Thoracic aorta (tissue), 2 donors: Measurements from ENCODE around the gene HP. TPM values are rescaled to one million over a fixed set of nuclear protein-coding genes. Genes with fewer than 3 reads are reported as not detected.
"Not testable (repeated sequence)": the region's sequence is repeated elsewhere in the genome, so short reads cannot be mapped to it uniquely, and the experiment has no call there.

Experiments used
- ATAC-seq: fragments of 150-250 bp; one replicate; pipeline ENCODE4 v1.8.0; 2017; ENCODE audit warnings: low read depth; ENCODE audit not compliant: insufficient number of reproducible peaks, low FRiP score
- DNase-seq: peaks from one replicate; pipeline ENCODE4 v3.0.0-alpha.2; 2020; ENCODE audit warnings: low spot score
- H3K27ac ChIP-seq, 2 donors: fragments of 200-600 bp; sonication (generic); 1 replicate in 1 of 2; 2 replicates in 1 of 2; pipeline ENCODE4 v1.5.1; 2016; ENCODE audit warnings: mild to moderate bottlenecking in 2 of 2, moderate library complexity in 2 of 2
- H3K27me3 ChIP-seq: fragments of 200-600 bp; sonication (generic); replicated peaks from 2 replicates; pipeline ENCODE4 v1.6.0; 2016; ENCODE audit warnings: mild to moderate bottlenecking; ENCODE audit not compliant: insufficient read depth
- H3K36me3 ChIP-seq: fragments of 200-600 bp; sonication (generic); one replicate; pipeline ENCODE4 v1.5.1; 2016
- H3K4me1 ChIP-seq, 2 donors: fragments of 200-600 bp; sonication (generic); 1 replicate in 1 of 2; 2 replicates in 1 of 2; pipeline versions ENCODE4 v1.5.1 to v1.6.0; 2016; ENCODE audit warnings: low read depth in 2 of 2, mild to moderate bottlenecking in 1 of 2; ENCODE audit not compliant: control insufficient read depth in 1 of 2
- H3K4me3 ChIP-seq: fragments of 200-600 bp; sonication (generic); 2 replicates; pipeline ENCODE4 v1.5.1; 2016; ENCODE audit warnings: mild to moderate bottlenecking
- H3K9me3 ChIP-seq: fragments of 200-600 bp; sonication (generic); 2 replicates; pipeline ENCODE4 v1.5.1; 2016
- total RNA-seq, 2 donors: library from RNA; depleted of rRNA; stranded (reverse); fragments of >200 nt; gene quantifications; one replicate each; pipeline versions ENCODE4 v1.1.0 to v1.2.3, GENCODE V29; 2016
- TF ChIP-seq, protein P1 (sequence below): fragments of 200-600 bp; sonication (generic); IDR thresholded peaks from one replicate; pipeline ENCODE4 v1.5.1; 2019; ENCODE audit warnings: antibody characterized with exemption

Gene HP, protein sequence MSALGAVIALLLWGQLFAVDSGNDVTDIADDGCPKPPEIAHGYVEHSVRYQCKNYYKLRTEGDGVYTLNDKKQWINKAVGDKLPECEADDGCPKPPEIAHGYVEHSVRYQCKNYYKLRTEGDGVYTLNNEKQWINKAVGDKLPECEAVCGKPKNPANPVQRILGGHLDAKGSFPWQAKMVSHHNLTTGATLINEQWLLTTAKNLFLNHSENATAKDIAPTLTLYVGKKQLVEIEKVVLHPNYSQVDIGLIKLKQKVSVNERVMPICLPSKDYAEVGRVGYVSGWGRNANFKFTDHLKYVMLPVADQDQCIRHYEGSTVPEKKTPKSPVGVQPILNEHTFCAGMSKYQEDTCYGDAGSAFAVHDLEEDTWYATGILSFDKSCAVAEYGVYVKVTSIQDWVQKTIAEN
- 10 to 100 TPM in 1 of 2 donors, 1 to 10 TPM in 1; 5.7 to 10.8 TPM for total RNA-seq

DNA sequence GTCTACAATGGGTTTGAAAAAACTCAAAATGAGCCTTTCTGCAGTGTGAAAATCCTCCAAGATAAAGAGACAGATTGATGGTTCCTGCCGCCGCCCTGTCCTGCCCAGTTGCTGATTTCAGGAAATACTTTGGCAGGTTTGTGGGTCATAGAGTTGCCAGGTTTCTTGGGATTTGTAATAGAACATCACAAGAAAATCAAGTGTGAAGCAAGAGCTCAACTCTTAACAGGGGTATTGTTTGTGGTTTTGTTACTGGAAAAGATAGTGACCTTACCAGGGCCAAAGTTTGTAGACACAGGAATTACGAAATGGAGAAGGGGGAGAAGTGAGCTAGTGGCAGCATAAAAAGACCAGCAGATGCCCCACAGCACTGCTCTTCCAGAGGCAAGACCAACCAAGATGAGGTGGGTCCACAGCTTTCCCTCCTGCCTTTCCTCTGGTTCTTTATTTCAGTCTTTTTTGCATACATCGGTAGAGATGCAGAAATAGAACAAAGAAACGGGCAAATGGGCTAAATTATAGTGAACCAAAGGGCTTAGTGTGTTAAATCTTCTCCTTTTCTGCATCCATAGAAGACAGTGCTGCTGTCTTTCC is at the start of gene HP:
TSS of gene HP (plus strand) at position 252 of the 594 bp plus-strand sequence. CDS start at position 400, 148 bp downstream.
- not testable (repeated sequence) for H3K9me3 ChIP-seq, ATAC-seq, H3K27me3 ChIP-seq, H3K4me3 ChIP-seq, DNase-seq, H3K36me3 ChIP-seq, H3K27ac ChIP-seq, H3K4me1 ChIP-seq

DNA sequence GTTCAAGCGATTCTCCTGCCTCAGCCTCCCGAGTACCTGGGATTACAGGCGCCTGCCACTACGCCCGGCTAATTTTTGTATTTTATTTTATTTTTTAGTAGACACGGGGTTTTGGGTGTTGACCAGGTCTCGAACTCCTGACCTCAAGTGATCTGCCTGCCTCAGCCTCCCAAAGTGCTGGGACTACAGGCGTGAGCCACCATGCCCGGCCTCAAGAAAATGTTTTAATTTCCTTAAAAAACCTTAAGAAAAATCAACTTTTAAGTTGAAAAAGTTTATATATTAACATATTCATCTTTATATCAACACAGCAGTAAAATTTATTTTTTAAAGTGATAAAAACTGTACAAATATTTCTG is 46.3 kb upstream of the HP start:
- peak overlapping the region in 1 of 2 donors; percentile 33 for H3K27ac ChIP-seq
- not testable (repeated sequence) for H3K4me1 ChIP-seq, H3K9me3 ChIP-seq, H3K36me3 ChIP-seq, ATAC-seq, H3K27me3 ChIP-seq, DNase-seq
- H3K4me3 ChIP-seq: peak overlapping the region; percentile 99

DNA sequence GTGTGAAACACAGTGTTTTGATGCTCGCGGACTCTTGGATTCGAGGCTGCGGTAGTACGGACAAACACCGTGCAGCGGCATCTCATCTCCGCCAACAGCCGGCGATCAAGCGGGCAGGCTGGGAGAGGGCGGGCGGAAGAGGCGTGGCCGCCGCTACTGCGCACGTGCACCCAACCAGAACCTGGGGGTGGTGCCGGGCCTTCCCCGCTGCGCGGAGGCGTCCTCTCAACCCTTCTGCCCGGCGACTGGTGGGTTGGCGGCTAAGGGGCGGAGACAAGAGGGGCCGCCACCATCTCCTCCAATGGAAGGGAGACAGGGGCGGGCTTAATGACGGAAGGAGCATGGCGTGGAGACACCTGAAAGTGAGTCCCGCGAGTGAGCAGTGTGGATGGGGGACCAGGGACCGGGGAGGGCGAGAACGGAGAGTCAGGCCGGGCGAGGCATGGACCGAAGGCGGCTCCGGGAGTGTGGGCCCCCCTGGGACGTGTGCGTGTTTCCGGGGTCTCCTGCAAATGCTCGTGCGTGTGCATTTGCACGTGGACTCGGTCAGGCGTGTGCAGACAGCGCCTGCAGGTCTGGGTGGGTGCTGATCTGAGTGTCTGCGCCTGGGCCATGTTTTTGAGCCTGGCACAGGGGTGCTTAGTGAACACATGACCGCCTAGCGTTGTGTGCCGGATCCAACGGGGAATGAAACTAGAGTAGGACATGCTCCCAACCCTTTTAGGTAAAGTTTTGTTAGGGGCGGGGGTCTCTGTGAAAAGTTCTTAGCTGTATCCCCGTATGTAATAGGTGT is 45.7 kb upstream of the HP start, which contains the start of gene DHODH:
TSS of gene DHODH (plus strand) at position 321 of the 793 bp plus-strand sequence. CDS start at position 342, 21 bp downstream.
- Histone ChIP-seq H3K9me3 (no peaks in the 10 kb centered on the region), H3K36me3 (no peaks in the 10 kb centered on the region), H3K4me3 (peak within 1 kb of the TSS; percentile 99), H3K27ac (peak within 1 kb of the TSS; percentile 11 to 49), H3K27me3 (no peaks in the 10 kb centered on the region), H3K4me1 (peaks cover 0 to 2% of the 10 kb centered on the region in 2 donors)
- DNase-seq (peak; percentile 89), ATAC-seq (peak; percentile 97)
- TF ChIP-seq, protein P1, sequence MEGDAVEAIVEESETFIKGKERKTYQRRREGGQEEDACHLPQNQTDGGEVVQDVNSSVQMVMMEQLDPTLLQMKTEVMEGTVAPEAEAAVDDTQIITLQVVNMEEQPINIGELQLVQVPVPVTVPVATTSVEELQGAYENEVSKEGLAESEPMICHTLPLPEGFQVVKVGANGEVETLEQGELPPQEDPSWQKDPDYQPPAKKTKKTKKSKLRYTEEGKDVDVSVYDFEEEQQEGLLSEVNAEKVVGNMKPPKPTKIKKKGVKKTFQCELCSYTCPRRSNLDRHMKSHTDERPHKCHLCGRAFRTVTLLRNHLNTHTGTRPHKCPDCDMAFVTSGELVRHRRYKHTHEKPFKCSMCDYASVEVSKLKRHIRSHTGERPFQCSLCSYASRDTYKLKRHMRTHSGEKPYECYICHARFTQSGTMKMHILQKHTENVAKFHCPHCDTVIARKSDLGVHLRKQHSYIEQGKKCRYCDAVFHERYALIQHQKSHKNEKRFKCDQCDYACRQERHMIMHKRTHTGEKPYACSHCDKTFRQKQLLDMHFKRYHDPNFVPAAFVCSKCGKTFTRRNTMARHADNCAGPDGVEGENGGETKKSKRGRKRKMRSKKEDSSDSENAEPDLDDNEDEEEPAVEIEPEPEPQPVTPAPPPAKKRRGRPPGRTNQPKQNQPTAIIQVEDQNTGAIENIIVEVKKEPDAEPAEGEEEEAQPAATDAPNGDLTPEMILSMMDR: no peak

DNA sequence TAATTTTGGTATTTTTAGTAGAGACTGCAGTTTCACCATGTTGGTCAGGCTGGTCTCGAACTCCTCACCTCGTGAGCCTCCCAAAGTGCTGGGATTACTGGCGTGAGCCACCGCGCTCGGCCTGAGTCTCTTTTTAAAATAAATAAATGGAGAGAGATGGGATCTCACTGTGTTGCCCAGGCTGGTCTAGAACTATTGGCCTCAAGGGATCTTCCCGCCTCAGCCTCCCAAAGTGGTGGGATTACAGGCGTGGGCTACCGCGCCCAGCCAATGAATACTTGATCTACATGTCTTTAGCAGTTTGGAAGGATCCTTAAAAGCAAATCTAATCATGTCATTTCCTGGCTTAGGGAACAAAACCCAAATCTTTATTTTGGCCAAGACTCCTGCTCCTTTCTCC is 44.5 kb upstream of the HP start:
- H3K4me3 ChIP-seq: no peak overlapping the region
- TF ChIP-seq, protein P1: no peak
- H3K27me3 ChIP-seq: no peaks in the 10 kb centered on the region
- DNase-seq: no peak
- peaks cover 0 to 2% of the 10 kb centered on the region in 2 donors for H3K4me1 ChIP-seq
- no peaks in the 10 kb centered on the region for H3K9me3 ChIP-seq
- no peak for ATAC-seq
- no peak overlapping the region for H3K27ac ChIP-seq
- H3K36me3 ChIP-seq: no peaks in the 10 kb centered on the region

DNA sequence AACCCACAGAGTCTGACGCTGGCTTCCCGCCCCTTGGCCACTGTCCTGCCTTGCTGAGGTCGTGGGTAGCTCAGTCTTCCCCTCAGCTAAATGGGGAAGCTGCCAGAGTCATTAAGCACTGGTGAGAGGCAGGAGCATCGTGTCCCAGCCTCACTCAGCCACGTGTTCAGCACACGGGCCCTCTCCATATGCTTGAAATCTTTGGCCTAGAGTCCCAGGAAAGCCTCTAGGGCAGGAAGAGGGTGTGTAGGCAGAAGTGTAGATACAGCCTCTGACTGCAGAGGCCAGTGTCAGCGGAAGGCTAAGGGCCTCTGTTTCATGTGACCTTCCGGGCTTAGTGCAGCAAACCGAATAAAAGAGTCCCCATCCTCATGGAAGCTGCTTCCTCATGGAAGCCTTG is 41.7 kb upstream of the HP start:
- no peak for ATAC-seq
- no peaks in the 10 kb centered on the region for H3K36me3 ChIP-seq
- H3K27ac ChIP-seq: no peak overlapping the region

More for the DNA sequence above, 41.7 kb upstream of the HP start:
- no peak for DNase-seq
- Histone ChIP-seq H3K4me3 (no peak overlapping the region), H3K27me3 (no peaks in the 10 kb centered on the region), H3K9me3 (no peaks in the 10 kb centered on the region), H3K4me1 (peaks cover 0 to 2% of the 10 kb centered on the region in 2 donors)
- TF ChIP-seq, protein P1: no peak
